SK-N-SH (cell line): ENCODE measurements around the gene ERV3-1. TPM values are rescaled to one million over a fixed set of nuclear protein-coding genes. Genes with fewer than 3 reads are reported as not detected.

Source experiments
- CTCF ChIA-PET: fragments of 300-600, 350-600 bp; formaldehyde crosslinking; extraction: SDS; loops from one replicate; lab custom pipeline; 2021; lab: Yijun Ruan, JAX
- POLR2A ChIA-PET: fragments of 350-600 bp; sonication (Branson Sonifier 250); formaldehyde crosslinking; extraction: SDS; loops from one replicate; lab custom pipeline; 2020; ENCODE audit warnings: antibody characterized with exemption, inconsistent platforms; lab: Yijun Ruan, JAX
- DNase-seq: peaks from one replicate; pipeline ENCODE4 v3.0.0; 2012
- H2AFZ ChIP-seq: fragments of 200-600 bp; sonication (generic); 2 replicates; pipeline ENCODE4 v1.8.1; 2016; ENCODE audit warnings: antibody characterized with exemption, mild to moderate bottlenecking, low read depth
- H3F3A ChIP-seq: fragments of 200-600 bp; sonication (generic); replicated peaks from 2 replicates; pipeline ENCODE3; 2016; ENCODE audit warnings: antibody characterized with exemption, mild to moderate bottlenecking; ENCODE audit not compliant: insufficient read depth
- H3K27ac ChIP-seq, 2 experiments: fragments of 200-500 bp in 1 of 2; fragments of 200-600 bp in 1 of 2; sonication (Bioruptor generic) in 1 of 2; sonication (generic), shearing (Covaris generic) in 1 of 2; 2 replicates each; pipeline versions ENCODE4 v1.5.1 to v1.6.1; 2014 to 2016; ENCODE audit warnings: low read depth in 2 of 2, inconsistent platforms in 1 of 2, low read length in 1 of 2, mild to moderate bottlenecking in 1 of 2, mixed read lengths in 1 of 2
- H3K27me3 ChIP-seq: fragments of 200-600 bp; sonication (generic), shearing (Covaris generic); 2 replicates; pipeline ENCODE4 v1.6.1; 2016; ENCODE audit warnings: mixed run types; ENCODE audit not compliant: insufficient read depth
- H3K36me3 ChIP-seq, 2 experiments: fragments of 200-500 bp in 1 of 2; fragments of 200-600 bp in 1 of 2; sonication (Bioruptor generic) in 1 of 2; sonication (generic) in 1 of 2; replicated peaks in 1 of 2; 2 replicates each; pipeline versions ENCODE3 to v1.5.1; 2014 to 2016; ENCODE audit warnings: low read length in 1 of 2, mild to moderate bottlenecking in 1 of 2; ENCODE audit not compliant: insufficient read depth in 2 of 2, control insufficient read depth in 1 of 2
- H3K4me1 ChIP-seq, 2 experiments: fragments of 200-500 bp in 1 of 2; fragments of 200-600 bp in 1 of 2; sonication (Bioruptor generic) in 1 of 2; sonication (generic), shearing (Covaris generic) in 1 of 2; 2 replicates each; pipeline versions ENCODE4 v1.5.1 to v1.6.1; 2014 to 2016; ENCODE audit warnings: low read depth in 1 of 2, low read length in 1 of 2, mixed run types in 1 of 2; ENCODE audit not compliant: insufficient read depth in 2 of 2, control insufficient read depth in 1 of 2
- H3K4me2 ChIP-seq: fragments of 200-600 bp; sonication (generic), shearing (Covaris generic); 2 replicates; pipeline ENCODE4 v1.6.1; 2017; ENCODE audit warnings: mixed run types
- H3K4me3 ChIP-seq, 2 experiments: fragments of 200-500 bp in 1 of 2; fragments of 200-600 bp in 1 of 2; sonication (Bioruptor generic) in 1 of 2; sonication (generic), shearing (Covaris generic) in 1 of 2; 2 replicates each; pipeline versions ENCODE4 v1.5.1 to v1.8.1; 2014 to 2016; ENCODE audit warnings: low read depth in 2 of 2, inconsistent platforms in 1 of 2, low read length in 1 of 2, mild to moderate bottlenecking in 1 of 2, mixed read lengths in 1 of 2, moderate library complexity in 1 of 2
- H3K79me2 ChIP-seq: fragments of 200-600 bp; sonication (generic); 2 replicates; pipeline ENCODE4 v1.8.1; 2017; ENCODE audit warnings: mild to moderate bottlenecking; ENCODE audit not compliant: insufficient read depth
- H3K9ac ChIP-seq: fragments of 200-600 bp; sonication (generic); 2 replicates; pipeline ENCODE4 v1.6.1; 2017; ENCODE audit warnings: mixed run types
- H3K9me2 ChIP-seq: fragments of 200-600 bp; sonication (generic); 2 replicates; pipeline ENCODE4 v1.6.1; 2017; ENCODE audit warnings: mixed run types
- H3K9me3 ChIP-seq: fragments of 200-600 bp; sonication (generic); 2 replicates; pipeline ENCODE4 v1.6.1; 2017; ENCODE audit warnings: mixed run types, mild to moderate bottlenecking, moderate library complexity
- H4K20me1 ChIP-seq: fragments of 200-600 bp; sonication (generic); 2 replicates; pipeline ENCODE4 v1.6.1; 2017; ENCODE audit warnings: mild to moderate bottlenecking, mixed run types; ENCODE audit not compliant: insufficient read depth
- CHD2 ChIP-seq: fragments of 150-350 bp; IDR thresholded peaks from 2 replicates; pipeline ENCODE4 v1.6.1; 2018; ENCODE audit warnings: low read length; ENCODE audit not compliant: partially characterized antibody
- CTCF ChIP-seq: fragments of 200-600 bp; sonication (generic); IDR thresholded peaks from 2 replicates; pipeline ENCODE4 v1.6.1; 2017; ENCODE audit warnings: antibody characterized with exemption, mild to moderate bottlenecking, moderate library complexity
- ELF1 ChIP-seq: IDR thresholded peaks from 2 replicates; pipeline ENCODE4 v1.4.0; 2012
- EP300 ChIP-seq, 2 experiments: IDR thresholded peaks; 2 replicates each; pipeline versions ENCODE4 v1.4.0 to v1.6.1; 2012; ENCODE audit warnings: borderline replicate concordance in 1 of 2, low read depth in 1 of 2, low read length in 1 of 2
- FOXJ3 ChIP-seq: sonication (generic); formaldehyde crosslinking; IDR thresholded peaks from 2 replicates; pipeline ENCODE4 v1.5.1; 2020; ENCODE audit warnings: mild to moderate bottlenecking, missing genetic modification reagents
- FOXM1 ChIP-seq: IDR thresholded peaks from 2 replicates; pipeline ENCODE4 v1.4.0; 2012; ENCODE audit warnings: low read depth, mild to moderate bottlenecking
- GABPA ChIP-seq: IDR thresholded peaks from 2 replicates; pipeline ENCODE4 v1.4.0; 2012; ENCODE audit warnings: low read depth, mild to moderate bottlenecking
- IRF3 ChIP-seq: fragments of 150-350 bp; IDR thresholded peaks from 2 replicates; pipeline ENCODE4 v1.6.1; 2016; ENCODE audit warnings: mild to moderate bottlenecking, low read depth, low read length
- MEF2A ChIP-seq: IDR thresholded peaks from 2 replicates; pipeline ENCODE4 v1.4.0; 2012; ENCODE audit warnings: low read depth, borderline replicate concordance
- MXI1 ChIP-seq: IDR thresholded peaks from 2 replicates; pipeline ENCODE4 v1.6.1; 2012; ENCODE audit warnings: mild to moderate bottlenecking, low read depth, low read length, improper control_type of control experiment
- PBX3 ChIP-seq: IDR thresholded peaks from 2 replicates; pipeline ENCODE4; 2012
- POLR2AphosphoS5 ChIP-seq: IDR thresholded peaks from 2 replicates; pipeline ENCODE4 v1.6.1; 2012; ENCODE audit warnings: low read depth, low read length
- RCOR1 ChIP-seq: fragments of 150-350 bp; IDR thresholded peaks from 2 replicates; pipeline ENCODE4 v1.6.1; 2017; ENCODE audit warnings: antibody characterized with exemption, low read length
- REST ChIP-seq: IDR thresholded peaks from 2 replicates; pipeline ENCODE4 v1.6.1; 2012; ENCODE audit warnings: mild to moderate bottlenecking, low read depth, low read length, moderate library complexity
- SIN3A ChIP-seq: IDR thresholded peaks from 2 replicates; pipeline ENCODE4 v1.6.1; 2012; ENCODE audit warnings: low read depth, mild to moderate bottlenecking, low read length, moderate library complexity, borderline replicate concordance
- SMC3 ChIP-seq: IDR thresholded peaks from 2 replicates; pipeline ENCODE4 v1.6.1; 2012; ENCODE audit warnings: low read depth, low read length, improper control_type of control experiment
- TAF1 ChIP-seq: IDR thresholded peaks from 2 replicates; pipeline ENCODE4 v1.6.1; 2012; ENCODE audit warnings: low read depth, mild to moderate bottlenecking, low read length, moderate library complexity, borderline replicate concordance
- TEAD4 ChIP-seq: IDR thresholded peaks from 2 replicates; pipeline ENCODE4 v1.4.0; 2012; ENCODE audit warnings: mild to moderate bottlenecking, borderline replicate concordance; ENCODE audit not compliant: insufficient read depth
- USF2 ChIP-seq: fragments of 150-350 bp; IDR thresholded peaks from 2 replicates; pipeline ENCODE4 v1.6.1; 2017; ENCODE audit warnings: antibody characterized with exemption, low read length, low read depth, borderline replicate concordance
- ZBTB33 ChIP-seq: IDR thresholded peaks from 2 replicates; pipeline ENCODE4 v1.4.0; 2012; ENCODE audit warnings: low read depth, borderline replicate concordance
- WGBS: methylation state at CpG from one replicate; pipeline ENCODE4 v1.1.6; 2017; ENCODE audit warnings: low lambda C conversion rate; 5-methylcytosine and 5-hydroxymethylcytosine counted together
- polyA plus RNA-seq, 3 experiments: library from polyadenylated mRNA; depleted of rRNA; stranded (reverse); fragments of >200 nt; gene quantifications; 2 replicates each; pipeline ENCODE4 v1.2.3, GENCODE V29; 2012

Gene ERV3-1
- polyA plus RNA-seq, 1 of the 3 experiments (the other 2 are of a cell fraction): 8.4 TPM

GRCh38 chr7:64998865-64999164 is 7.7 kb downstream of the ERV3-1 start:
- H3K9ac ChIP-seq: no peak overlapping the region
- TF ChIP-seq FOXJ3 (CRISPR knock-in tag) (no peak), GABPA (no peak), MEF2A (no peak), CHD2 (no peak), REST (no peak), SIN3A (no peak), ZBTB33 (no peak), SMC3 (no peak), MXI1 (no peak), EP300 (IDR thresholded peaks at IDR 0.05; ENCODE audit: borderline replicate concordance in 1 of 2, low read depth in 1 of 2, low read length in 1 of 2) (no peak), USF2 (no peak), POLR2AphosphoS5 (no peak), PBX3 (no peak), IRF3 (no peak), RCOR1 (no peak), TEAD4 (no peak), ELF1 (no peak), TAF1 (no peak), FOXM1 (no peak), CTCF (no peak)

More at GRCh38 chr7:64998865-64999164, 7.7 kb downstream of the ERV3-1 start:
- DNase-seq: no peak
- Histone ChIP-seq H3K4me2 (no peak overlapping the region), H4K20me1 (no peaks in the 10 kb centered on the region), H2AFZ (no peak overlapping the region), H3K27me3 (no peaks in the 10 kb centered on the region), H3K9me3 (no peaks in the 10 kb centered on the region), H3K4me3 (peak overlapping the region in 1 of 2 experiments; percentile 3; a peak in 1 of 4 replicates), H3F3A (no peaks in the 10 kb centered on the region), H3K79me2 (peaks cover 68% of the 10 kb centered on the region), H3K27ac (no peak overlapping the region), H3K9me2 (no peaks in the 10 kb centered on the region), H3K4me1 (no peaks in the 10 kb centered on the region), H3K36me3 (peaks cover 11 to 24% of the 10 kb centered on the region in 2 experiments)
- 96% methylated on average over 6 of the region's 7 CpGs for WGBS
- CTCF ChIA-PET: no interaction called here
- POLR2A ChIA-PET: no interaction called here
